Neural cell (in vitro differentiated cells): ENCODE results near the gene PEA15.

ENCODE experiments used
- EP300 ChIP-seq: fragments of 450-650 bp; conservative IDR thresholded peaks from 2 replicates; pipeline ENCODE4 v1.6.1; 2014; ENCODE audit warnings: antibody characterized with exemption, mild to moderate bottlenecking, moderate library complexity; ENCODE audit not compliant: poor library complexity, severe bottlenecking
- EZH2 ChIP-seq: fragments of 200-600, 300-800 bp; shearing (Covaris generic), sonication (generic); IDR thresholded peaks from 2 replicates; pipeline ENCODE4 v1.6.1; 2014; ENCODE audit warnings: antibody characterized with exemption, low read length, borderline replicate concordance, mild to moderate bottlenecking; ENCODE audit not compliant: insufficient read depth, poor library complexity, severe bottlenecking
- POLR2AphosphoS5 ChIP-seq: IDR thresholded peaks from 2 replicates; pipeline ENCODE4 v1.6.1; 2012
- RAD21 ChIP-seq: fragments of 450-650 bp; conservative IDR thresholded peaks from 2 replicates; pipeline ENCODE4 v1.6.1; 2014; ENCODE audit warnings: antibody characterized with exemption, mild to moderate bottlenecking, moderate library complexity
- REST ChIP-seq: IDR thresholded peaks from 2 replicates; pipeline ENCODE4 v1.6.1; 2012; ENCODE audit warnings: borderline replicate concordance
- TAF1 ChIP-seq: IDR thresholded peaks from 2 replicates; pipeline ENCODE4 v1.6.1; 2012; ENCODE audit warnings: low read depth
- TF ChIP-seq, protein P1 (sequence below): fragments of 450-650 bp; IDR thresholded peaks from 2 replicates; pipeline ENCODE4 v1.5.1; 2014; ENCODE audit warnings: antibody characterized with exemption, mild to moderate bottlenecking, moderate library complexity; ENCODE audit not compliant: poor library complexity, severe bottlenecking

DNA sequence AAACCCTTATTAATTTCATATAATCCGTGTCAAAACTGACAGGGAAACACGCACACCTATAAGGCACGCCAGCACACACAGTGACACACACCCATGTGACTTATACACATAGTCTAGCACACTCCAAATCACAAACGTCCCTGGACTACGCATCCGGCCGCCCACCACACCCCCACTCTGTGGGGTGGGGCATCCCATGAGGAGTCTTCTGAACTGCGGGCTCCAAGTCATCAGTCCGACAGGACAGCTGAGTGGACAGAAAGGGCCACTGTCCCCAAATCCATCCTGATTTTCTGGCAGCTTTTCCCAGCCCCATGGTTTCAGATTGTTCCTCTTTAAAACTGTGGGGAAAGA is 829 bp downstream of the PEA15 start:
- TF ChIP-seq, protein P1, sequence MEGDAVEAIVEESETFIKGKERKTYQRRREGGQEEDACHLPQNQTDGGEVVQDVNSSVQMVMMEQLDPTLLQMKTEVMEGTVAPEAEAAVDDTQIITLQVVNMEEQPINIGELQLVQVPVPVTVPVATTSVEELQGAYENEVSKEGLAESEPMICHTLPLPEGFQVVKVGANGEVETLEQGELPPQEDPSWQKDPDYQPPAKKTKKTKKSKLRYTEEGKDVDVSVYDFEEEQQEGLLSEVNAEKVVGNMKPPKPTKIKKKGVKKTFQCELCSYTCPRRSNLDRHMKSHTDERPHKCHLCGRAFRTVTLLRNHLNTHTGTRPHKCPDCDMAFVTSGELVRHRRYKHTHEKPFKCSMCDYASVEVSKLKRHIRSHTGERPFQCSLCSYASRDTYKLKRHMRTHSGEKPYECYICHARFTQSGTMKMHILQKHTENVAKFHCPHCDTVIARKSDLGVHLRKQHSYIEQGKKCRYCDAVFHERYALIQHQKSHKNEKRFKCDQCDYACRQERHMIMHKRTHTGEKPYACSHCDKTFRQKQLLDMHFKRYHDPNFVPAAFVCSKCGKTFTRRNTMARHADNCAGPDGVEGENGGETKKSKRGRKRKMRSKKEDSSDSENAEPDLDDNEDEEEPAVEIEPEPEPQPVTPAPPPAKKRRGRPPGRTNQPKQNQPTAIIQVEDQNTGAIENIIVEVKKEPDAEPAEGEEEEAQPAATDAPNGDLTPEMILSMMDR = no peak
- no peak for TF ChIP-seq REST
- no peak for TF ChIP-seq RAD21
- TF ChIP-seq POLR2AphosphoS5 = no peak
- TF ChIP-seq TAF1 = no peak
- TF ChIP-seq EZH2 = no peak
- TF ChIP-seq EP300 = no peak
